Thyroid gland (tissue), 4 donors: ENCODE results near the gene FAIM2.
A peak's percentile ranks its signal among the peaks of the same experiment; 100 is the strongest.

Experiments
- CTCF ChIP-seq, 6 experiments: fragments of 200-600 bp in 3 of 6; fragments of 450-650 bp in 3 of 6; sonication (generic) in 3 of 6; IDR thresholded peaks; one replicate each; pipeline ENCODE4 v1.5.1; 2016 to 2019; ENCODE audit warnings: antibody characterized with exemption in 6 of 6, mild to moderate bottlenecking in 2 of 6, inconsistent platforms in 1 of 6, moderate library complexity in 1 of 6
- POLR2A ChIP-seq, 2 donors: fragments of 450-650 bp; IDR thresholded peaks; one replicate each; pipeline ENCODE4 v1.6.1; 2017; ENCODE audit warnings: antibody characterized with exemption in 2 of 2, mild to moderate bottlenecking in 2 of 2, moderate library complexity in 1 of 2

- TF ChIP-seq CTCF (IDR thresholded peaks at IDR 0.05): no peak
- peak in 1 of 2 donors; percentile 69 for TF ChIP-seq POLR2A (IDR thresholded peaks at IDR 0.05)
Measured at GRCh38 chr12:49828133-49829091, 75.3 kb downstream of the FAIM2 start, which contains the start of gene NCKAP5L.
